ENCODE results near the gene S1PR4.
A peak's percentile ranks its signal among the peaks of the same experiment; 100 is the strongest.
"Not testable (repeated sequence)": the region's sequence is repeated elsewhere in the genome, so short reads cannot be mapped to it uniquely, and the experiment has no call there.

Gene S1PR4

DNA sequence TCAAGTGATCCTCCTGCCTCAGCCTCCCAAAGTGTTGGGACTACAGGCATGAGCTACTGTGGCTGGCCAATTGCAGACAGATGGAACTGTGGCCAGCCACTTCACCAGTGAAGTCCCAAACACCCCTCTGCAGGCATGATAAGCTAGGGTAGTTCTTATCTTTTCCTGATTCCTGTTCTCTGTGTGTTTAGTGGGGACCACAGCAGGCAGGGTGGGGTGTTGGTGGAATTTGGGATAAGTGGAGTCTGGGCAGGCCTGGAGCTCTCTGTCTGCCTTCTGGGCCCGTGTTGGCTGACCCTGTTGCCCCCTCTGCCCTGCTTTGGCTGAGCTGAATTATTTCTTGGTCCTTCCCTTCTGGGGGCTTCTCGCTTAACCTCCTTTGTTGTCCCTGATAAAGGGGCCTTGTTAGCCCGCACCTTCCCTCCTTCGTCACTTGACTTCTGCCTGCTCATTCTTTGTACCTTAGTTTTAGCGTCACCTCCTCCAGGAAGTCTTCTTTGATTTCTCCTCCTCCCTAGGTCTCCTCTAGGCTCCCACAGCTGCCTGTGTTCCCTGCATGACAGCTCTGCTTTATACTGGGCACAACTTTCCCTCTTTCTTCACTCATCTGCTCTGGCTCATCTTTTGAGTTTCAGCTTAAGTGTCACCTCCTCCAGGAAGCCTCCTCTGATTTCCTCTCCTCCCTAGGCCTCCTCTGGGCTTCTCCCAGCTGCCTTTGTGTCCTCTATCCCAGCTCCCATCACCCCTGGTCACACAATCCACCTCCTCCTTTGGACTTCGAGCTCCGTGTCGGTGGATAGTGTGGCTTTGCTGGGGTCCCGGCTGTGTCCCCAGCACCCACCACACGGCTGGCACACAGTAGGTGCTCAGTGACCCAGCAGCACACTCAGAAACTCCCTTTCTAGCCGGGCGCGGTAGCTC is 5.4 kb downstream of the S1PR4 start:
- DNase-seq: no peak

DNA sequence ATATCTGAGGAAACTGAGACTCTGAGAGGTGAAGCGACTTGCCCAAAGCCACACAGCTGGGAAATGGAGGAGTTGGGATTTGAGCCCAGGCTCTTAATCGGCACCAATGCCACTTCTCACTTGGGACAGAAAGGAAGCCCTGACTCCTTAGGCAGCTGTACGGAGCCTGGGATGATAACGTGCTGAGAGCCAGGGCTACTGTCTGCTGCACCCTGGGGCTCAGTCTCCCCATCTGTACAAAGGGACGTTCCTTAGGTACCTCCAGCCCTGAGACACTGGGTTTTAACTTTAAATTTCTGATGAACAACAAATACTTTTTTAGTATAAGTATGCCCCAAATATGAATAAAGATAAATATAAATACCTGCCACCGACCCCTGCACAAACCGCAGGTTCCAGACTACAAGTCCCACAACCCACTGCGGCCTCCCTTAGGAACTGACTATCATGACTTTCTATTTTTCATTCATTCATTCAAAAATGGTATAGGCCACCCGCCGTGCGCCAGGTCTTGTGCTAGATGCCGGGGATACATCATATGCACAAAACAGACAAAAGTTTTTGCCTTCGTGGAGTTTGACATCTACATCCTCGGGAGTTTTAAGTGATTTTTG is 6.4 kb downstream of the S1PR4 start:
- peak; percentile 70 for DNase-seq

DNA sequence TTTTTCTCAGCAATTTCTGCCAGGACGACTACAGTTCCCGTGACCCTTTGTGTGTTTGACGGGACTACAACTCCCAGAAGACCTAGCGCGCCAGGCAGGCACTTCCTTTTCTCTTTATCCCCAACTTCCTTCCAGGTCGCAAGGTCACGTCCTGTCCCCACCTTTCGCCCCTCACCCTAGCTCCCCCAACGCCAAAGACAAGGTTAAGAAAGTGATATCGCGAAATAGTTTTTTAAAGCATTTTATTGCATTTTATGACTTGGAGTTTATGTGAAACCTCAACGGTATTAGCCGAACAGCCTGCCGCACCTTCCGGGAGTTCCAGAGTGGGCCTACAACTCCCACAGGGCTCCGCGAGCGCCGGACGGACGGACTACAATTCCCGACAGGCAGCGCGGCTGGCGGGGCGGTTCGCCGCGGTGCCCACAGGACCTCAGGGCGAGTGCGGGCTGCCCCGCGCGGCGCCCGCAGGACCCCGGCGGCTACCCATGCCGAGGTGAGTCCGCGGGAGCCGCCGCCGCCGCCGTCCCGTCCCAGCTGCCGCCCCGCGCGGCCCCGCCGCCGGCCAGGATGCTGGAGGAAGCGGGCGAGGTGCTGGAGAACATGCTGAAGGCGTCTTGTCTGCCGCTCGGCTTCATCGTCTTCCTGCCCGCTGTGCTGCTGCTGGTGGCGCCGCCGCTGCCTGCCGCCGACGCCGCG is 7.0 kb downstream of the S1PR4 start, which contains the start of gene NCLN:
Gene NCLN (plus strand): TSS at position 470 of the 699 bp plus-strand sequence. CDS start 101 bp downstream, at position 571.
- peak; percentile 94 for DNase-seq

DNA sequence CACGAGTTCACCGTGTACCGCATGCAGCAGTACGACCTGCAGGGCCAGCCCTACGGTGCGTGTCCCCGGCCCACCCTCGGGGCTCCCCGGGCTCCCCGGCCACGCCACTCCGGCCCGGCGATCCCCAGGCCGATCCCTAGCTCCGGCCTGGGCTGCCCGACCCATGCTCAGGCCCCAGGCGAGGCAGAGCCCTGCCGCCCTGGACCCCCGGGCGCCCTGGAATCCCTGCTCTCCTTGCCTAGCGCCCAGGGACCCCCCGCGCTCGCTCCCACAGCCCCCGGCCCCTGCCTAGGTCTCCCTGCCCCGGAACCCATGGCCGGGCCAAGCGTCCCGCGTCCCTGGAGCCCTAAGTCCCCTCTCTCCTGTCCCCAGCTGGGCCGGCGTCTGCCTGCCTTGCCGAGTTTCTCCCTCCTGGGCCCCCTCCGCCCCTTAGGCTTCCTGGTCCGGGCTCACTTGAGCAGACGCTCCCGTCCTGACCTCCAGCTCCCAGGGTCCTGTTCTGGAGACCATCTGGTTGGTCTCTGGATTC is 7.7 kb downstream of the S1PR4 start:
- no peak for DNase-seq

DNA sequence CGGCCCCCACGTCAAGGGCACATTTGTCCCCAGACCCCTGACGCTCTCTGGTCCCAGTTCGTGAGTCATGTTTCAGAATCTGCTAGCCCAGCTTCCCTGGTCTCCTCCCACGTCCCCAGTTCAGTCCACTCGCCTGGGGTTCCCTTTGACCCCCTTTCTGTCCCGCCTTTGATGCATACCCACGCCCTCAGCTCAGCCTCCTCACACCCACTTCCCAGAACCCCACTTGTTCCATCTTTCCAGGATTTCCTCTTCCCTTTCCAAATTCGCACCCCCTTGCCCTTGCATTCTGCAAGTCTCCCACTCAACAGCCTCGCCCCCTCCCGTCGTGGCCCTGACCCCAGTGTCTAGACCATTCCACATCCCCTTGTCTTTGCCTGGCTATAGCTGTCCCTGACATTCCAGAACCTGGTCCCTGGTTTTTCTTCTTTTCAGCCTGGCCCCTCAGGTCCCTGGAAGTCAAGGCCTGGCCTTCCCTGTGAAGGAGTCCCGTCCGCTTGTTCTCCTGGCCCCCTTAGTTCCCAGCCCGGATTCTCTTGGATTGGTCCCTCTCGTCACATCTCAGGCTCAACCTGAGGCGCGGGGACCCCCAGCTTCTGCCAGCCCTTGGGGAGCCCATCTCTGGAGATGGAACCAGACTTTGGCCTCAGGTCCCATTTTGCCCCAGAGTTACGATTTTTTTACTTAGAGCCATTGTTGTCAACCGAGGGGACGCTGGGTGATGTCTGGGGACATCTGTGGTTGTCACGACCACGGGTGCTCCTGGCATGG is 8.5 kb downstream of the S1PR4 start:
- no peak for DNase-seq

DNA sequence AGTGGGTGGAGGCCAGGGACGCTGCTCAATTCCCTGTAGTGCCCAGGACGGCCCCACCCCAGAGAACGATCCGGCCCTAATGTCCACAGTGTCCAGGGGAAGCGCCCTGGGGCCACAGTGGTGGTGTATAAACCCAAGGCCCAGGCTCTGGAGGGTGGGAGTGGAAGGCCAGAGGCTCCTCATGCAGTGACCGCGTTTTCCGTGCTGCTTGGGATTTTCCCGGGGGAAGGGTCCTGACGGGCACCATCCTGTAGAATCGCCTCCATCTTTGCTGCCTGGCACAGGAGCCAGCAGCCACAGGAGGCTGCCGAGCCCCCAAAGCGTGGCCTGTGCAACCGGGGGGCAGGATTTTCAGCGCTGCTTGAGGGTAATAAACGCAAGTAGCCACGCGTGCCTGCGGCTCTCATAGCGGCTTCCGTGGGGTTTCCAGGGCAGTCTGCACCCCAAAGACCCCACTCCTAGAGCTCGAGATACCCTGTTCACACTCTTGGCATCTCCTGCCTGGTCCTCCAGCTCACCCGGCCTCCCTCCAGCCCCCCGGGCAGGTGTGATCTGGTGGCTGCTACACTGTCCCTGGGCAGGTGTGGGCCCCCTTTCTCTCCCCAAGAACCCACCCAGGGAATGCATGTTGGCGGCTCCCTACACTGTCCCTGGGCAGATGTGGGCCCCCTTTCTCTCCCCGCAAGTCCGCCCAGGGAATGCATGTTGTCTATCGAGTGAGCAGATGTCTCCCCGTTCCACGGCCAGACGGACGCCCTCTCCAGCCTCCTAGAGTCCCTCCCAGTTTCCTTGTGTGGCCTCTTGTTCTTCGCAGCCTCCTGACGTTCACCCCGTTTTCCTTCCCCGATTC is 9.3 kb downstream of the S1PR4 start:
- DNase-seq: no peak

DNA sequence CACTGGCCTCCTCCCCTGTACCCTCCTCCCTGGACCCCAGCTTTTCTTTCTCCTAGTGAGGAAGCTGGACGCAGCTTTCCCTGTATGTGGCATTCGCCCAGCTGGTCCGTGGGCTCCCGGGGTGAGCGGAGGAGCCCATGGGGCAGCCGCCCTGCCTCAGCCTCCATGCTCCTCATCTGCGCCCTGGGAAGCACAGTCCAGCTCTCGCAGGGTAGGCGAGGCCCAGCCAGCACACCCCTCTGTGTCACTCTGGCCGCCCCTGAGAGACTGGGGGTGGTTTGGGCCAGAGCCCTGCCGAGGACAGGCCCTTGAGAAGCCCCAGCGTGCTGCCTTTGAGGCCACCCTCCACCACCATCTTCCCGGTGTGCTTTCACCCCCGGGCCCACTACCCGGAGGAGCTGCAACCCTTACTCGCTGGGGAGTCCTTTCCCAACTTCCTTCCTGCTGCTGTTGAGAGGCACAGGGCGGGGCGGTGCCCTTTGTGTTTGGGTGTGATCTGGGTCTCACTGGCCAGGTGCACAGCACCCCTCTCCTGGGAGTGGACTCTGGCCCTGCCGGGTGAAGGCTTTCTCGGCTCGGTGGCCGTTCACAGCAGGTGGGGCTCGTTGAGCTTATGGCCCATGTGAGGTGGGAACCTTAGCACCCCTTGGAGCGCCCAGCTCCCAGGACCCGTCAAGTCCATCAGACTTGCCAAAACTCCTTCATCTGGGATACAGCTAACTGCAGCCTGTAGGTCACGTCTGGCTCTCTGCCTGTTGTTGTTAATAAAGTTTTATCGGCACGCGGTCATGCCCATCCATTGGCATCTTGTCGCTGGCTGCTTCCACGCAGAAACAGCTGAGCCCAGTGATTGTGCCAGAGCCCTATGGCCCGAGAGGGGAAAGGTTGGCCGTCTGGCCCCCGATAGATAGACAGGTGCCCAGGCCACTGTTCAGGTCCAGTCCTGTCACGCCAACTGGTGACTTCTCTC is 10.3 kb downstream of the S1PR4 start:
- no peak for DNase-seq

DNA sequence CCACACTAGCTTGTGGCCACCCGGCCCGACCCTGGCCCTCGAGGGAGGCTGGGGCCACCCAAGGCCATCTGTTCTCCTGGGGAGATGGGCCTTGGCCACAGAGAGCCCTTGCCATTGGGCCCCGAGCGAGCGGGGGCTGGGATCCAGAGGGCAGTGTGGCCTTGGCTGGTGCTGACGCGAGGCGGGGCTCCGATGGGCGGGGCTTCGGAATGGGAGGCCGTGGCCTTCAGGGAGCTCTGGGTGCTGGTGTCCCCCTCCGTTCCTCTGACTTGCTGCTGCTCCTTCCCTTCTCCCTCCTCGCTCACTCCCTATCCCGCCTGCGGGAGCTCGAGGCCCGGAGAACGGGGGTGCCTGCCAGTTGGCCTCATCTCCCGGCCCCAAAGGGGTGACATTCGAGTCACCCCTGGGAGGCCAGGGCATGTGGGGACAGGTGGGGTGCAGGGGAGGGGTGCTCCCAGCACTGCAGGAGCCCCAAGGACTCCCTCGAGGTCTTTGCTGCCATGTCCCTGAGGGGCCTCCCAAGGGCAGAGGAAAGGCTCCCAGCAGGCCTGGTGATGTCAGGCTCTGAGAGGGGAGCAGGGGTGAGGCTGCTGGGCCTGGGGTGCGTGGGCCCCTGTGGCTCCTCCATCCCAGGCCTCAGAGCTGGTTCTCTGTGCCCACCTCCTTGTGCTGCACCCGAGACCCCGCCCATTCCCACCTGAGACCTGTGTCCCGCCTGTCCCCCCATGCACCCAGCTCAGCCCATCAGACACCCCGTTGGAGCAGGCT is 11.3 kb downstream of the S1PR4 start:
- no peak for DNase-seq

DNA sequence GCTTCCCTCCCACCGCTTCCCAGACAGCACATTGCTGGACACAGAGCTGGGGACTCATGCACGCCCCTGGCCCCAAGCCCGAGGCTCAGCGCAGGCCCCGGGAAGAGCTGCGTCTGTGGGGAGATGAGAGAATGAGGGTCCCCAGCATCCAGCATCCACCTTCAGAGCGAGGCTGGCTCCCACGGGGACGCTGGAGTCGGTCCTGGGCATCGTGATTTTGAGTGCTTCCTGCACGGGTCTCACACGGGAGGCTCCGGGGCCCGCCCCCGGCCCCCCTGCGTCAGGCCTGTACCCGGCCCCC is 11.9 kb downstream of the S1PR4 start:
- DNase-seq: no peak

DNA sequence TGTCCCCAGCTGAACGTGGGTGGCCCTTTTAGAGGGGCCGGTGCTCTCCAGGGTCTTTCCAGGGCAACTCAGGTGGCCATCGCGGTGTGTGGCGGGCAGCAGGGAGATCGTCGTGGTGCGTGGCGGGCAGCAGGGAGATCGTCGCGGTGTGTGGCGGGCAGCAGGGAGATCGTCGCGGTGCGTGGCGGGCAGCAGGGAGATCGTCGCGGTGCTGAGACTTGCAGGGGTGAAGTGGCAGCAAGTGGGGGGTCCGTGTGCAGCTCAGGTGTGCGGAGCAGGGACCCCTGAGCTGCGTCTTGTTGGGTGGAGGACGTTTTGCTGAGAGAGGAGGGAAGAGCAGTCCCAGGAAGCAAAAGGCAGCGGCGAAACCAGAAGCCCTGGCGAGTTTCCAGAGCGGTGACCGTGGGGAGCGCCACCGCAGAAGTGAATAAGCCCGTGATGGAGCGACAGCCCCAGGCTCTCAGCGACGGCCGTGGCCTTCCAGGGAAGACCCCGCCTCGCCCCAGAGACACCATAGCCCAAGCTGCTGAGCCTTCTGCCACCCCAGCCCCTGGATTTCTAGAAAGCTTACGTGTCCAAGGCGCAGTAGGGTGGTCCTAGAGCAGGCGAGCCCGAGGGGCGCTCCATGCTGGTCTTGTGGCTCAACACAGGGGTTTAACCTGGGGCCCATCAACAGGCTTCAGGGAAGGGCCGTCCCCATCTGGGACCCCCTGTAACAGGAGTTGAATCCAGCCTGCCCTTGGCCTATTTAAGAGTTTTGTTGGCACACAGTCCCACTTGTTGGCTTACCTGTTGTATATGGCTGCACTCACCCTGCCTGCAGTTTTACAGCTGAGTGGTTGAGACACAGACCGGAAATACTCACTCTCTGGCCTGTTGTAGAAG is 12.6 kb downstream of the S1PR4 start:
- DNase-seq: no peak

DNA sequence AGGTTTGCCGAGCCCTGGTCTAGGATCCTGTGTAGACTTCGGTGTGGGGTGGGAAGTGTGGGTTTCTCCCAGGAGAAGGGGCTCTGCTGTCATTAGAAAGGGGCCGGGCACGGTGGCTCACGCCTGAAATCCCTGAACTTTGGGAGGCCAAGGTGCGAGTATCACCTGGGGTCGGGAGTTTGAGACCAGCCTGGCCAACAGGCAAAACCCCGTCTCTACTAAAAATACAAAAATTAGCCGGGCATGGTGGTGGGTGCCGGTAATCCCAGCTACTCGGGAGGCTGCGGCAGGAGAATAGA is 13.2 kb downstream of the S1PR4 start:
- DNase-seq: not testable (repeated sequence)

DNA sequence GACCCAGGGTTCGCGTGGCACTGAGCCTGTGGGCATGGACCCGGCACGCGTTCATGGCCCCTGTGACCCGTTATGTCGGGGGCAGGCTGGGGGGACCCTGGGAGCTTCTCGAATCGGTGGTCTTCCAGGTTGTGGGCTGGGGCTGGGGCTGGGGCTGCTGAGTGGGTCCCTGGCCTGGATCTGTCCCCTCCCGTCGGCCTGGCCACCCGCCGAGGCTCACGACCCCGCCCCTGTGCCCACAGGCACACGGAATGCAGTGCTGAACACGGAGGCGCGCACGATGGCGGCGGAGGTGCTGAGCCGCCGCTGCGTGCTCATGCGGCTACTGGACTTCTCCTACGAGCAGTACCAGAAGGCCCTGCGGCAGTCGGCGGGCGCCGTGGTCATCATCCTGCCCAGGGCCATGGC is 13.7 kb downstream of the S1PR4 start:
- DNase-seq: no peak

DNA sequence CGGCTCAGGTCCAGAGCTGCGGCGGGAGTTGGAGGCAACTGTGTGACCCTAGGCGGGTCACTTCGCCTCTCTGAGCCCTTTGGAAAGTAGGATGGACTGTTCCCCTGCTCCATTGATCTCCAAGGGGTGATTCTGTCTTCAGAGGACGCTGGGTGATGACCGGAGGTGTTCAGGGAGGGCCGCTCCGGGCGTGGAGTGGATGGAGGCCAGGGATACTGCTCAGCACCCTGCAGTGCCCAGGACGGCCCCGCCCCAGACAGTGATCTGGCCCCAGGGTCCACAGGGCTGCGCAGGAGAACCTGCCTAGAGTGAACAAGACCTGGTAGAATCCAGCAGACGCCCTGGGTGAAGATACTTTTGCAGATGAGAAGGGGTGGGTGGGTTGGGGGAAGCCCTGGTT is 14.1 kb downstream of the S1PR4 start:
- no peak for DNase-seq

DNA sequence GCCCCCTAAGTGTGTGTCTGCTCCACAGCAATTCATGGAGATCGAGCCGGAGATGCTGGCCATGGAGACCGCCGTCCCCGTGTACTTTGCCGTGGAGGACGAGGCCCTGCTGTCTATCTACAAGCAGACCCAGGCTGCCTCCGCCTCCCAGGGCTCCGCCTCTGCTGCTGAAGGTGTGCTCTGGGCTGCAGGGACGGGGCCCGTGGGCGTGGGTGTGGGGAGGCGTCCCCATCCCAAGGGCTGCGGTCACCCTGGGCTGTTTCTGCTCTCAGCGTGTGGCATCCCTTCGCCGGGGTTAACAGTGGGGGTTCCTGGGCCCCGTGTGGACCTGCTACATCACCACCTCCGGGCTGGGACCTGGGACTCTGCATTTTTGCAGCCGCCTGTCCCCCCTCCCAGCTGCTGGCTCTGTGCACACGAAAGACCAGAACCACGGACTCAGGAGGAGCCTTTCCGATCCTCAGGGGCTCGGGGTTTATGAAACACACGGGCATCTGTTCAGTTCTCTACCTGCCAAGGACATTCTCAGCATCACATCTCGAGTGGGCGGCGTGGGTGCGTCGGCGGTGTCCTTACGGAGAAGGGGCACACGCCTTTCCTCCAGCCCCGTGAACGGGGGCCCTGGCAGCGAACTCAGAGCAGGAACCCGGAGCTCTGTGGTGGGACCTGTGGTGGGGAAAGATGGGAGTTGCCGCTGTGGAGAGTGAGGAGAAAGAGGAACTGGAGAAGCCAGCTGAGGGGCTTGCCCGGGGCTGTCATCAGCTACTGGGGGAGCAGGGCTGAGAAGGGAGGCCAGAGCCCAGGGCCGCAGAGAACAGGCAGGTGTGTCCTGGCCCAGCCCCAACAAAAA is 14.9 kb downstream of the S1PR4 start:
- no peak for DNase-seq

DNA sequence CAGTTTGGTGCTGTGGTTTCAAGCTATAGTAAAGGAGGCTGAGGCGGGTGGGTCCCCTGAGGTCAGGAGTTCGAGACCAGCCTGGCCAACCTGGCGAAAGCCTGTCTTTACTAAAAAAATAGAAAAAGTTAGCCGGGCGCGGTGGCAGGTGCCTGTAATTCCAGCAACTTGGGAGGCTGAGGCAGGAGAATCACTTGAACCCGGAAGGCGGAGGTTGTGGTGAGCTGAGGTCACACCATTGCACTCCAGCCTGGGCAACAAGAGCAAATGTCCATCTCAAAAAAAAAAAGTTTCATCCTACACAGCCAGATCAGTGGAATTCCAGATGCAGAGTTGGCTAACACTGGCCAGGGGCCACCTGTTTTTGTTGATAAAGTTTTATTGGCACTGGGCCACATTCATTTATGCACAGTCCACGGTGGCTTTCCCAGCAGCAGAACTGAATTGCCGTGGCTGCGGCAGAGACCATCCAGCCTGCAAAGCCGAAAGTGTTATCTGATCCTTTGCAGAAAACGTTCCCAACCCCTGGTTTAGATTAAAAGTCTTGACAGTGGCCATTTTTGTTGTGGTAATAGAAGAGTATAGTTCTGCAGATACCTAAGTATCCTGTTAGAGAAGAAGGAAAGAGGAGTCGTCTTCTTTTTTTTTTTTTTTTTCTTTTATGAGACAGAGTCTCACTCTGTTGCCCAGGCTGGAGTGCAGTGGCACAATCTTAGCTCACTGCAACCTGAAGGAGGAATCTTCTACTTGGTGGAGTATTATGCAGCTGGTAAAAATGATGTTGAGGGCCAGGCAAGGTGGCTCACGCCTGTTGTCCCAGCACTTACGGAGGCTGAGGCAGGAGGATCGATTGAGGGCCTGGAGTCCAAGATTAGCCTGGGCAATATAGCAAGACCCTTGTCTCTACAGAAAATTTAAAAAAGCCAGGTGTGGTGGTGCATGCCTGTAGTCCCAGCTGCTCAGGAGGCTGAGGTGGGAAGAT is 15.8 kb downstream of the S1PR4 start:
- no peak for DNase-seq

DNA sequence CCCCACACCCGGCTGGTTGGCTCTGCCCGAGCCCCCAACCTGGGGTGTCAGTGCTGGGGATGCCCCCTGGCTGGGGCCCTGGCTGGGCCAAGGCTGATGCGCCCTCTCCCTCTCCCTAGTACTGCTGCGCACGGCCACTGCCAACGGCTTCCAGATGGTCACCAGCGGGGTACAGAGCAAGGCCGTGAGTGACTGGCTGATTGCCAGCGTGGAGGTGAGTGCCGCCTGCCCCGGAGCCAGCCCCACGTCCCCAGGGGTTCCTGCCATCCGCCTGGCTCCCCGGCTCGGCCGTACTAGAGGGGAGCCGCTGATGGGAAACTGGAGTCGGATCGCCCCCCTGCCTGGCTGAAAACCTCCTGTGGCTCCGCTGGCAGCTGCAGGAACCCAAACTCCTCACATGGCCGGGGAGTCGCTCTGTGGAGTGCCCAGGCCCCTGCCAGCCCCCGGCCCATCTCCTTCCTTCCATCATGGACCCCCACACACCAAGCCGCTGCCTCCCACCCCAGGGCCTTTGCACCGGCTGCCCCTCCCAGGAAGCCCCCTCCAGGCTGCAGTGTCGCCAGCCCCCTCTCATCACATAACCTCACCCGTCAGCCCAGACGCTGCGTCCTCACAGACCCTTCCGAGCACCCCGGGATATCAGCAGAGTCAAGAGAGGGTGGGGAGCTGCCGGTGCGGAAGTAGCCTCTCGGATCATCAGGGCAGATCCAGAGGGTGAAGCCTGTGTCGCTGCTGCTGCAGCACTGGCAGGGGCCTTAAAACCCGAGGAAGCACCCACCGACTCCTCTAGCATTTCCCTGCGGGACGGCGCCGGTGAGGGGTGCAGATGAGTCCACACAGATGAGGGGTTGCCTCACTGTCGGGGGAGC is 17.7 kb downstream of the S1PR4 start:
- no peak for DNase-seq
